Liver (tissue), 9 donors: ENCODE measurements around the gene NMRAL1. TPM values are rescaled to one million over a fixed set of nuclear protein-coding genes. Genes with fewer than 3 reads are reported as not detected.

Experiments
- DNase-seq: peaks from one replicate; pipeline ENCODE4 v3.0.0-alpha.2; 2017; ENCODE audit warnings: low spot score
- H3K27ac ChIP-seq, 2 donors: one replicate each; pipeline ENCODE4 v1.7.0; 2013; ENCODE audit warnings: inconsistent platforms in 2 of 2, low read length in 2 of 2, control low read depth in 1 of 2, low read depth in 1 of 2, mild to moderate bottlenecking in 1 of 2
- H3K27me3 ChIP-seq, 4 donors: one replicate each; pipeline versions ENCODE4 v1.6.1 to v1.7.0; 2013; ENCODE audit warnings: low read length in 3 of 4, inconsistent platforms in 1 of 4, mild to moderate bottlenecking in 1 of 4, moderate library complexity in 1 of 4; ENCODE audit not compliant: control insufficient read depth in 4 of 4, insufficient read depth in 4 of 4
- H3K36me3 ChIP-seq, 4 donors: one replicate each; pipeline versions ENCODE4 v1.6.1 to v1.7.0; 2013; ENCODE audit warnings: low read length in 3 of 4, mild to moderate bottlenecking in 3 of 4, low read depth in 1 of 4, moderate library complexity in 1 of 4; ENCODE audit not compliant: control insufficient read depth in 4 of 4, insufficient read depth in 3 of 4
- H3K4me1 ChIP-seq, 4 donors: one replicate each; pipeline versions ENCODE4 v1.6.1 to v1.7.0; 2013; ENCODE audit warnings: low read length in 3 of 4, mild to moderate bottlenecking in 3 of 4, moderate library complexity in 1 of 4; ENCODE audit not compliant: control insufficient read depth in 4 of 4, insufficient read depth in 4 of 4
- H3K4me3 ChIP-seq, 3 donors: one replicate each; pipeline versions ENCODE4 v1.6.1 to v1.7.0; 2013; ENCODE audit warnings: low read length in 3 of 3, control low read depth in 1 of 3, low read depth in 1 of 3, mild to moderate bottlenecking in 1 of 3
- H3K9ac ChIP-seq, 2 donors: one replicate each; pipeline ENCODE4 v1.7.0; 2013; ENCODE audit warnings: low read length in 2 of 2, mild to moderate bottlenecking in 2 of 2, moderate library complexity in 2 of 2, control low read depth in 1 of 2, low read depth in 1 of 2
- H3K9me3 ChIP-seq, 4 donors: one replicate each; pipeline versions ENCODE4 v1.6.1 to v1.7.0; 2013; ENCODE audit warnings: low read length in 3 of 4; ENCODE audit not compliant: control insufficient read depth in 4 of 4
- ATF3 ChIP-seq: IDR thresholded peaks from 2 replicates; pipeline ENCODE4 v1.6.1; 2016; ENCODE audit warnings: antibody characterized with exemption
- CTCF ChIP-seq: fragments of 150-350 bp; IDR thresholded peaks from 2 replicates; pipeline ENCODE4 v1.5.1; 2017; ENCODE audit warnings: improper control_type of control experiment, low read depth, low read length; ENCODE audit not compliant: missing input control
- EGR1 ChIP-seq, 2 donors: IDR thresholded peaks; 2 replicates each; pipeline ENCODE4 v1.6.1; 2016 to 2018; ENCODE audit warnings: antibody characterized with exemption in 2 of 2, low read depth in 2 of 2
- FOXA1 ChIP-seq: IDR thresholded peaks from 2 replicates; pipeline ENCODE4 v1.6.1; 2016; ENCODE audit warnings: antibody characterized with exemption
- FOXA2 ChIP-seq: IDR thresholded peaks from 2 replicates; pipeline ENCODE4 v1.6.1; 2016; ENCODE audit warnings: antibody characterized with exemption
- GABPA ChIP-seq, 2 donors: IDR thresholded peaks in 1 of 2; conservative IDR thresholded peaks in 1 of 2; 2 replicates each; pipeline ENCODE4 v1.6.1; 2016; ENCODE audit warnings: antibody characterized with exemption in 2 of 2, mild to moderate bottlenecking in 1 of 2, moderate library complexity in 1 of 2
- HNF4A ChIP-seq, 2 donors: conservative IDR thresholded peaks; 2 replicates each; pipeline ENCODE4 v1.6.1; 2016; ENCODE audit warnings: antibody characterized with exemption in 2 of 2, mild to moderate bottlenecking in 2 of 2
- HNF4G ChIP-seq: IDR thresholded peaks from 2 replicates; pipeline ENCODE4 v1.6.1; 2016; ENCODE audit warnings: antibody characterized with exemption
- JUND ChIP-seq, 2 donors: IDR thresholded peaks; 2 replicates each; pipeline ENCODE4 v1.6.1; 2016; ENCODE audit warnings: antibody characterized with exemption in 2 of 2
- NR2F2 ChIP-seq: IDR thresholded peaks from 2 replicates; pipeline ENCODE4 v1.6.1; 2016; ENCODE audit warnings: antibody characterized with exemption
- RAD21 ChIP-seq, 2 donors: IDR thresholded peaks; 2 replicates each; pipeline ENCODE4 v1.6.1; 2016; ENCODE audit warnings: antibody characterized with exemption in 2 of 2, mild to moderate bottlenecking in 2 of 2
- RXRA ChIP-seq, 2 donors: IDR thresholded peaks; 2 replicates each; pipeline ENCODE4 v1.6.1; 2017 to 2018; ENCODE audit warnings: antibody characterized with exemption in 2 of 2, mild to moderate bottlenecking in 1 of 2
- SP1 ChIP-seq: IDR thresholded peaks from 2 replicates; pipeline ENCODE4 v1.6.1; 2018; ENCODE audit warnings: antibody characterized with exemption, mild to moderate bottlenecking
- TAF1 ChIP-seq: conservative IDR thresholded peaks from 2 replicates; pipeline ENCODE4 v1.6.1; 2016; ENCODE audit warnings: antibody characterized with exemption, mild to moderate bottlenecking
- YY1 ChIP-seq: IDR thresholded peaks from 2 replicates; pipeline ENCODE4 v1.6.1; 2016; ENCODE audit warnings: antibody characterized with exemption, mild to moderate bottlenecking
- ZBTB33 ChIP-seq: IDR thresholded peaks from 2 replicates; pipeline ENCODE4 v1.6.1; 2016; ENCODE audit warnings: antibody characterized with exemption
- WGBS: extraction: QIAGEN DNeasy Blood & Tissue Kit; methylation state at CpG from one replicate; pipeline ENCODE4 v1.1.7; 2013; 5-methylcytosine and 5-hydroxymethylcytosine counted together
- polyA plus RNA-seq, 2 donors: library from polyadenylated mRNA; stranded (reverse) in 1 of 2; unstranded in 1 of 2; fragments of 200-250 nt in 1 of 2; fragments of >200 nt in 1 of 2; fragmentation: Nextera tagmentation in 1 of 2; extraction: Ambion mirVana in 1 of 2; gene quantifications; one replicate each; pipeline versions ENCODE4 v1.2.1 to v1.2.3, GENCODE V29; 2013 to 2015
- total RNA-seq, 2 donors: library from RNA; depleted of rRNA; stranded (reverse); fragments of >200 nt; gene quantifications; one replicate each; pipeline ENCODE4 v1.2.3, GENCODE V29; 2014
- TF ChIP-seq, protein P1 (sequence below): IDR thresholded peaks from 2 replicates; pipeline ENCODE4 v1.6.1; 2016; ENCODE audit warnings: antibody characterized with exemption
- donor health status: healthy.
- donor health status: healthy.
- donor health status: healthy.
- donor health status: healthy.
- donor health status: healthy.

NMRAL1 gene
- total and polyA plus RNA-seq, 4 donors, result 20.1 to 45.4 (median 28.3) TPM

- Histone ChIP-seq H3K27ac (no peak overlapping the region), H3K27me3 (no peaks in the 10 kb centered on the region), H3K9me3 (no peaks in the 10 kb centered on the region), H3K4me1 (peaks cover 2 to 22% (median 12%) of the 10 kb centered on the region in 4 donors), H3K9ac (no peak overlapping the region), H3K4me3 (no peak overlapping the region), H3K36me3 (peaks cover 0 to 8% (median 4%) of the 10 kb centered on the region in 4 donors)
- TF ChIP-seq HNF4A (conservative IDR thresholded peaks at IDR 0.05) (peak; percentile 45 to 56), RXRA (IDR thresholded peaks at IDR 0.05) (peak; percentile 64 to 78), SP1 (peak; percentile 24), TAF1 (no peak)
- no peak for DNase-seq
- 38% methylated on average over 4 of the region's 4 CpGs for WGBS
Observed at GRCh38 chr16:4472880-4473279, 1.5 kb downstream of the NMRAL1 start.

DNA sequence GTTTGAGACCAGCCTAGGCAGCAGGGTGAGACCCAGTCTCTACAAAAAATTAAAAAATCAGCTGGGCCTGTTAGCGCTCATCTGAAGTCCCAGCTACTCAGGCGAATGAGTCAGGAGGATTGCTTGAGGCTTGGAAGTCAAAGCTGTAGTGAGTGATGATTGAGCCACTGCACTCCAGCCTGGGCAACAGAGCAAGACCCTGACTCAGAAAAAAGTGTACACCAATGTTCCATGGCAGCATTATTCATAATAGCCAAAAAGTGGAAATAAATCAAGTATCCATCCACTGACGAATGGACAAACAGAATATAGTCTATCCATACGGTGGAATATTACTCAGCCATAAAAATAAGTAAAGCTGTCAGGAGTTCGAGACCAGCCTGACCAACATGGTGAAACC is 2.6 kb downstream of the NMRAL1 start:
- Histone ChIP-seq H3K36me3 (peaks cover 0 to 9% (median 8%) of the 10 kb centered on the region in 4 donors), H3K4me1 (peaks cover 2 to 16% (median 12%) of the 10 kb centered on the region in 4 donors), H3K9me3 (no peaks in the 10 kb centered on the region), H3K4me3 (no peak overlapping the region), H3K9ac (no peak overlapping the region), H3K27me3 (no peaks in the 10 kb centered on the region), H3K27ac (no peak overlapping the region)
- DNase-seq, result no peak
- no peak for TF ChIP-seq RAD21 (IDR thresholded peaks at IDR 0.05)
- no peak for TF ChIP-seq EGR1 (IDR thresholded peaks at IDR 0.05; ENCODE audit: low read depth in 2 of 2)
- no peak for TF ChIP-seq TAF1
- 96% methylated on average over 5 of the region's 5 CpGs for WGBS

DNA sequence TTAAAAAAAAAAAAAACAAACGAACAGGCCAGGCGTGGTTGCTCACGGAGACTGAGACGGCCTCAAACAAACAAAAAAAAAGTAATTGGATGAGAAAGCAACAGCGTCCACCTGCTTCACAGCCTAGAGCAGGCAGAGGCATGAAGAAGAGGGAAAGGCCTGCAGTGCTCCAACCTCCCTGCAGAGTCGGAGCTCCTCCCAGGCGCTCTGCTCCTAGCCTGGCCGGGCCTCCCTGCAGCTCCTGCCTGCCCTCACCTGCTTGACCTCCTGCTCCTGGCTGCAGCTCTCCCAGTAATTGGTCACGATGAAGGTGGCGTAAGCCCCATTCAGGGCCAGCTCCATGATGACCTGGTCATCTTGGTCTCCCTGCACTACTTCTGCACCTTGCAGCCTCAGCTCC is 5.5 kb downstream of the NMRAL1 start:
- TF ChIP-seq, protein P1, sequence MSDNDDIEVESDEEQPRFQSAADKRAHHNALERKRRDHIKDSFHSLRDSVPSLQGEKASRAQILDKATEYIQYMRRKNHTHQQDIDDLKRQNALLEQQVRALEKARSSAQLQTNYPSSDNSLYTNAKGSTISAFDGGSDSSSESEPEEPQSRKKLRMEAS, result no peak
- TF ChIP-seq RXRA (IDR thresholded peaks at IDR 0.05) (no peak), FOXA2 (no peak), FOXA1 (no peak), YY1 (no peak), ATF3 (no peak), SP1 (no peak), HNF4G (no peak), GABPA (IDR thresholded peaks at IDR 0.05 in 1 of 2, conservative IDR thresholded peaks at IDR 0.05 in 1 of 2) (no peak)
- Histone ChIP-seq H3K27ac (no peak overlapping the region), H3K27me3 (no peaks in the 10 kb centered on the region), H3K9me3 (no peaks in the 10 kb centered on the region), H3K36me3 (peaks cover 9 to 25% (median 15%) of the 10 kb centered on the region in 4 donors), H3K4me1 (peaks cover 0 to 5% (median 4%) of the 10 kb centered on the region in 4 donors), H3K9ac (no peak overlapping the region), H3K4me3 (no peak overlapping the region)
- WGBS, result 86% methylated on average over 10 of the region's 10 CpGs
- DNase-seq, result no peak

- Histone ChIP-seq H3K9ac (no peak overlapping the region), H3K4me3 (no peak overlapping the region), H3K4me1 (peaks cover 0 to 3% (median 0%) of the 10 kb centered on the region in 4 donors), H3K27me3 (no peaks in the 10 kb centered on the region), H3K27ac (no peak overlapping the region), H3K36me3 (peaks cover 12 to 35% (median 17%) of the 10 kb centered on the region in 4 donors), H3K9me3 (no peaks in the 10 kb centered on the region)
- 96% methylated on average over 16 of the region's 16 CpGs for WGBS
- DNase-seq, result no peak
- TF ChIP-seq HNF4A (conservative IDR thresholded peaks at IDR 0.05) (no peak), RAD21 (IDR thresholded peaks at IDR 0.05) (no peak), HNF4G (no peak), JUND (IDR thresholded peaks at IDR 0.05) (no peak), RXRA (IDR thresholded peaks at IDR 0.05) (no peak), ZBTB33 (no peak), FOXA2 (no peak), ATF3 (no peak), SP1 (no peak), YY1 (no peak), CTCF (no peak), NR2F2 (no peak), FOXA1 (no peak)
- TF ChIP-seq, protein P1, result no peak
Observed at GRCh38 chr16:4467916-4468315, 6.5 kb downstream of the NMRAL1 start.
